ENCODE measurements around the gene PANX2.

Gene PANX2

GRCh38 chr22:50201191-50202129 lies 30.9 kb downstream of the PANX2 start:
- Histone ChIP-seq H3K27ac (ENCODE audit: low read length, poor library complexity, severe bottlenecking) (no peak overlapping the region), H3K27me3 (ENCODE audit: control insufficient read depth in 1 of 2, insufficient read depth in 1 of 2, low read length in 2 of 2) (no peaks in the 10 kb centered on the region), H3K4me1 (ENCODE audit: control insufficient read depth, insufficient read depth, low read depth, low read length) (peaks cover 25% of the 10 kb centered on the region), H2BK12ac (ENCODE audit: low read length in 2 of 2) (no peak overlapping the region), H2BK120ac (ENCODE audit: low read depth, low read length) (no peak overlapping the region), H2AFZ (ENCODE audit: low read depth, low read length) (peak overlapping the region; percentile 81), H3K79me1 (replicated peaks; ENCODE audit: low read length, poor library complexity, severe bottlenecking) (peaks cover 33% of the 10 kb centered on the region), H3K4me3 (ENCODE audit: insufficient read depth in 1 of 2, low read depth in 1 of 2, low read length in 2 of 2) (peak overlapping the region; percentile 88 to 93), H3K23ac (ENCODE audit: low read length in 2 of 2) (peak overlapping the region in 1 of 2 experiments; percentile 84), H2AK5ac (ENCODE audit: low read length, severe bottlenecking) (no peak overlapping the region), H2BK15ac (ENCODE audit: low read depth, poor library complexity, severe bottlenecking) (peak overlapping the region; percentile 64), H3K4ac (ENCODE audit: low read depth in 1 of 2, low read length in 2 of 2) (peak overlapping the region; percentile 76 to 81), H4K8ac (ENCODE audit: low read length) (peak overlapping the region; percentile 88), H3K9ac (ENCODE audit: low read length) (peak overlapping the region; percentile 85), H3K36me3 (ENCODE audit: control insufficient read depth in 1 of 2, insufficient read depth in 2 of 2, low read depth in 1 of 2, low read length in 2 of 2) (peaks cover 22 to 42% of the 10 kb centered on the region in 2 experiments), H3K4me2 (ENCODE audit: low read length, poor library complexity, severe bottlenecking) (peak overlapping the region; percentile 98), H4K91ac (ENCODE audit: low read length) (peak overlapping the region; percentile 93), H3K9me3 (ENCODE audit: control insufficient read depth, low read length) (no peaks in the 10 kb centered on the region), H3K14ac (ENCODE audit: low read length in 2 of 2) (peak overlapping the region in 1 of 2 experiments; percentile 75), H3K18ac (ENCODE audit: low read depth in 1 of 2, low read length in 2 of 2) (peak overlapping the region; percentile 52 to 65), H2BK5ac (ENCODE audit: low read depth, low read length, poor library complexity, severe bottlenecking) (no peak overlapping the region)
- 5% methylated on average over 81 of the region's 115 CpGs for WGBS
- DNase-seq = no peak

DNA sequence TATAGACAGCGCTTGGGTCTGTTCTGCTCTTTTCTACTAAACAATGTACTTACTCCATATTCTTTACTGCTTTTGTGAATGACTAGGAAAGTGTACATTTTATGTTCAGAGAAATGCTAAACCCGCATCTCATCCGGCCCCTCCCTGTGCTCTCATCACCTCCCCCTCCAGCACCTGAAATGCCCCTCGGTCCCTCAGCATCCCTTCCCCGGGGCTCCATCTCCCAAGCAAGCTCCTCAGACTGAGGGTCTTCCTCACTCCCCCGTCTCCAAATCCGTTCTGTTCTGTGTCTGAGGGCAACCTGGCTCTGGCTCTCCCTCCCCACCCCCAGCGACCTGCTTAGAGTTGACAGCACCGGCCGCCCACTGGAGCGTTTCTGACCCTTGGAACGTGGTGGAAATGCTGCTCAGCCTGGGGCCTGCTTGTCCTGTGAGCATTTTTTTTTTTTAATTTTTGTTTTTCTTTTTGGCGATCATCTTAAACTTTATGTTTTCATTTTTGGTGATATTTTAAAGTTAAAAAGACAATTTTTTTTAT lies 31.7 kb downstream of the PANX2 start:
- Histone ChIP-seq H3K36me3 (ENCODE audit: control insufficient read depth in 1 of 2, insufficient read depth in 2 of 2, low read depth in 1 of 2, low read length in 2 of 2) (peaks cover 28 to 42% of the 10 kb centered on the region in 2 experiments), H3K4me1 (ENCODE audit: control insufficient read depth, insufficient read depth, low read depth, low read length) (peaks cover 22% of the 10 kb centered on the region), H3K9ac (ENCODE audit: low read length) (peak overlapping the region; percentile 85), H2BK15ac (ENCODE audit: low read depth, poor library complexity, severe bottlenecking) (no peak overlapping the region), H4K8ac (ENCODE audit: low read length) (no peak overlapping the region), H3K4me2 (ENCODE audit: low read length, poor library complexity, severe bottlenecking) (peak overlapping the region; percentile 98), H2BK5ac (ENCODE audit: low read depth, low read length, poor library complexity, severe bottlenecking) (no peak overlapping the region), H2BK120ac (ENCODE audit: low read depth, low read length) (no peak overlapping the region), H3K23ac (ENCODE audit: low read length in 2 of 2) (no peak overlapping the region), H3K4ac (ENCODE audit: low read depth in 1 of 2, low read length in 2 of 2) (no peak overlapping the region), H3K14ac (ENCODE audit: low read length in 2 of 2) (no peak overlapping the region), H3K27ac (ENCODE audit: low read length, poor library complexity, severe bottlenecking) (no peak overlapping the region), H3K27me3 (ENCODE audit: control insufficient read depth in 1 of 2, insufficient read depth in 1 of 2, low read length in 2 of 2) (no peaks in the 10 kb centered on the region), H2AFZ (ENCODE audit: low read depth, low read length) (no peak overlapping the region), H3K4me3 (ENCODE audit: insufficient read depth in 1 of 2, low read depth in 1 of 2, low read length in 2 of 2) (peak overlapping the region in 1 of 2 experiments; percentile 88), H3K9me3 (ENCODE audit: control insufficient read depth, low read length) (no peaks in the 10 kb centered on the region), H3K79me1 (replicated peaks; ENCODE audit: low read length, poor library complexity, severe bottlenecking) (peaks cover 33% of the 10 kb centered on the region), H4K91ac (ENCODE audit: low read length) (no peak overlapping the region), H3K18ac (ENCODE audit: low read depth in 1 of 2, low read length in 2 of 2) (no peak overlapping the region), H2BK12ac (ENCODE audit: low read length in 2 of 2) (no peak overlapping the region), H2AK5ac (ENCODE audit: low read length, severe bottlenecking) (no peak overlapping the region)
- no peak for DNase-seq
- WGBS = 83% methylated on average over 13 of the region's 13 CpGs

DNA sequence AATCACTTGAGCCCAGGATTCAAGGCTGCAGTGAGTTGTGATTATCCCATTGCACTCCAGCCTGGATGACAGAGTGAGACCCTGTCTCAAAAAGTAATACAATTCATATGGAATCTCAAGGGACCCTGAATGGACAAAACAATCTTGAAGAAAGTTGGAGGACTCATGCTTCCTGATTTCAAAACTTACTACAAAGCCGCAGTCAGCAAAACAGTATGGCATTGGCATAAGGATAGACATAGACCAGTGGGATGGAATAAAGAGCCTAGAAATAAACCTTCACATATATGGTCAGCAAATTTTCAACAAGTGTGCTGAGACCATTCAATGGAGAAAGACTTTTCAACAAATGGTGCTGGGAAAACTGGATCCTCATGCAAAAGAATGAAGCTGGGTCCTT lies 32.8 kb downstream of the PANX2 start:
- H4K8ac ChIP-seq (ENCODE audit: low read length) = no peak overlapping the region
- H2BK15ac ChIP-seq (ENCODE audit: low read depth, poor library complexity, severe bottlenecking) = no peak overlapping the region
- H3K79me1 ChIP-seq (replicated peaks; ENCODE audit: low read length, poor library complexity, severe bottlenecking) = peaks cover 28% of the 10 kb centered on the region
- H4K91ac ChIP-seq (ENCODE audit: low read length) = no peak overlapping the region
- H2BK12ac ChIP-seq (ENCODE audit: low read length in 2 of 2) = no peak overlapping the region
- peaks cover 33 to 40% of the 10 kb centered on the region in 2 experiments for H3K36me3 ChIP-seq (ENCODE audit: control insufficient read depth in 1 of 2, insufficient read depth in 2 of 2, low read depth in 1 of 2, low read length in 2 of 2)
- no peak overlapping the region for H3K27ac ChIP-seq (ENCODE audit: low read length, poor library complexity, severe bottlenecking)
- DNase-seq = no peak
- H3K4me3 ChIP-seq (ENCODE audit: insufficient read depth in 1 of 2, low read depth in 1 of 2, low read length in 2 of 2) = no peak overlapping the region
- no peaks in the 10 kb centered on the region for H3K9me3 ChIP-seq (ENCODE audit: control insufficient read depth, low read length)
- no peak overlapping the region for H2AK5ac ChIP-seq (ENCODE audit: low read length, severe bottlenecking)
- WGBS = no CpG with 5 or more reads among the region's 1 CpG
- no peak overlapping the region for H3K18ac ChIP-seq (ENCODE audit: low read depth in 1 of 2, low read length in 2 of 2)
- no peak overlapping the region for H3K14ac ChIP-seq (ENCODE audit: low read length in 2 of 2)
- H3K23ac ChIP-seq (ENCODE audit: low read length in 2 of 2) = no peak overlapping the region
- H2BK5ac ChIP-seq (ENCODE audit: low read depth, low read length, poor library complexity, severe bottlenecking) = no peak overlapping the region
- H3K4me1 ChIP-seq (ENCODE audit: control insufficient read depth, insufficient read depth, low read depth, low read length) = peaks cover 26% of the 10 kb centered on the region
- no peak overlapping the region for H2BK120ac ChIP-seq (ENCODE audit: low read depth, low read length)
- no peaks in the 10 kb centered on the region for H3K27me3 ChIP-seq (ENCODE audit: control insufficient read depth in 1 of 2, insufficient read depth in 1 of 2, low read length in 2 of 2)
- H3K4me2 ChIP-seq (ENCODE audit: low read length, poor library complexity, severe bottlenecking) = no peak overlapping the region
- H3K9ac ChIP-seq (ENCODE audit: low read length) = no peak overlapping the region
- H3K4ac ChIP-seq (ENCODE audit: low read depth in 1 of 2, low read length in 2 of 2) = no peak overlapping the region
- H2AFZ ChIP-seq (ENCODE audit: low read depth, low read length) = no peak overlapping the region

GRCh38 chr22:50204571-50204970 lies 34.0 kb downstream of the PANX2 start:
- H3K27me3 ChIP-seq (ENCODE audit: control insufficient read depth in 1 of 2, insufficient read depth in 1 of 2, low read length in 2 of 2) = no peaks in the 10 kb centered on the region
- H3K9me3 ChIP-seq (ENCODE audit: control insufficient read depth, low read length) = no peaks in the 10 kb centered on the region
- H3K18ac ChIP-seq (ENCODE audit: low read depth in 1 of 2, low read length in 2 of 2) = no peak overlapping the region
- H3K79me1 ChIP-seq (replicated peaks; ENCODE audit: low read length, poor library complexity, severe bottlenecking) = peaks cover 33% of the 10 kb centered on the region
- no peak overlapping the region for H3K14ac ChIP-seq (ENCODE audit: low read length in 2 of 2)
- H2AK5ac ChIP-seq (ENCODE audit: low read length, severe bottlenecking) = no peak overlapping the region
- no peak overlapping the region for H3K9ac ChIP-seq (ENCODE audit: low read length)
- peaks cover 40 to 43% of the 10 kb centered on the region in 2 experiments for H3K36me3 ChIP-seq (ENCODE audit: control insufficient read depth in 1 of 2, insufficient read depth in 2 of 2, low read depth in 1 of 2, low read length in 2 of 2)
- WGBS = over 99% methylated on average over 7 of the region's 7 CpGs
- no peak overlapping the region for H3K23ac ChIP-seq (ENCODE audit: low read length in 2 of 2)
- no peak overlapping the region for H2AFZ ChIP-seq (ENCODE audit: low read depth, low read length)
- no peak overlapping the region for H2BK120ac ChIP-seq (ENCODE audit: low read depth, low read length)
- no peak overlapping the region for H2BK15ac ChIP-seq (ENCODE audit: low read depth, poor library complexity, severe bottlenecking)
- no peak overlapping the region for H3K27ac ChIP-seq (ENCODE audit: low read length, poor library complexity, severe bottlenecking)
- no peak overlapping the region for H4K8ac ChIP-seq (ENCODE audit: low read length)
- no peak overlapping the region for H3K4me2 ChIP-seq (ENCODE audit: low read length, poor library complexity, severe bottlenecking)
- no peak overlapping the region for H3K4ac ChIP-seq (ENCODE audit: low read depth in 1 of 2, low read length in 2 of 2)
- H3K4me3 ChIP-seq (ENCODE audit: insufficient read depth in 1 of 2, low read depth in 1 of 2, low read length in 2 of 2) = no peak overlapping the region
- DNase-seq = no peak
- peaks cover 25% of the 10 kb centered on the region for H3K4me1 ChIP-seq (ENCODE audit: control insufficient read depth, insufficient read depth, low read depth, low read length)
- H2BK5ac ChIP-seq (ENCODE audit: low read depth, low read length, poor library complexity, severe bottlenecking) = no peak overlapping the region
- H2BK12ac ChIP-seq (ENCODE audit: low read length in 2 of 2) = no peak overlapping the region
- no peak overlapping the region for H4K91ac ChIP-seq (ENCODE audit: low read length)
